IMR-90 (cell line): ENCODE results near the gene LYRM7. TPM values are rescaled to one million over a fixed set of nuclear protein-coding genes. Genes with fewer than 3 reads are reported as not detected.
A peak's percentile ranks its signal among the peaks of the same experiment; 100 is the strongest.

Source experiments
- ATAC-seq: fragments of 200-7000 bp; cut with Tn5 transposase; 2 replicates; pipeline ENCODE4 v1.9.1; 2020; ENCODE audit warnings: low read depth, mild to moderate bottlenecking, moderate library complexity
- BruUV-seq: library from RNA; stranded (reverse); fragments of 400-500 nt; replicated peaks from 2 replicates; lab custom pipeline; 2021; lab: Mats Ljungman, UMichigan
- CTCF ChIA-PET: fragments of 300-600 bp; formaldehyde crosslinking; extraction: SDS; loops from one replicate; lab custom pipeline; 2021; ENCODE audit warnings: antibody characterized with exemption; lab: Yijun Ruan, JAX
- POLR2A ChIA-PET: fragments of 300-600 bp; sonication (Branson Sonifier 250); formaldehyde crosslinking; loops from one replicate; lab custom pipeline; 2022; ENCODE audit warnings: antibody characterized with exemption; ENCODE audit not compliant: unreplicated experiment; lab: Charles Lee
- DNase-seq: peaks from one replicate; pipeline ENCODE4 v3.0.0; 2013
- H2AFZ ChIP-seq: replicated peaks from 2 replicates; pipeline ENCODE3; 2013; ENCODE audit warnings: low read length, mild to moderate bottlenecking; ENCODE audit not compliant: poor library complexity
- H2AK5ac ChIP-seq: 2 replicates; pipeline ENCODE4 v1.6.1; 2013; ENCODE audit warnings: low read depth, low read length, inconsistent platforms
- H2AK9ac ChIP-seq: replicated peaks from 2 replicates; pipeline ENCODE3; 2013; ENCODE audit warnings: mild to moderate bottlenecking, low read depth, low read length, moderate library complexity; ENCODE audit not compliant: poor library complexity
- H2BK120ac ChIP-seq: 2 replicates; pipeline ENCODE4 v1.6.1; 2013; ENCODE audit warnings: low read depth, low read length, inconsistent platforms
- H2BK15ac ChIP-seq: 3 replicates; pipeline ENCODE4 v1.6.1; 2013; ENCODE audit warnings: low read depth, low read length, inconsistent platforms
- H2BK20ac ChIP-seq: 2 replicates; pipeline ENCODE4 v1.6.1; 2013; ENCODE audit warnings: low read depth, mild to moderate bottlenecking, inconsistent platforms, low read length, moderate library complexity
- H2BK5ac ChIP-seq: 2 replicates; pipeline ENCODE4 v1.6.1; 2013; ENCODE audit warnings: mild to moderate bottlenecking, low read depth, low read length, inconsistent platforms; ENCODE audit not compliant: poor library complexity, severe bottlenecking
- H3K14ac ChIP-seq: replicated peaks from 2 replicates; pipeline ENCODE4 v1.6.1; 2013; ENCODE audit warnings: low read depth, low read length, inconsistent platforms
- H3K18ac ChIP-seq: 2 replicates; pipeline ENCODE4 v1.6.1; 2013; ENCODE audit warnings: low read depth, low read length, control low read depth
- H3K23ac ChIP-seq: 2 replicates; pipeline ENCODE4 v1.6.1; 2013; ENCODE audit warnings: low read depth, low read length, inconsistent platforms
- H3K27ac ChIP-seq: 2 replicates; pipeline ENCODE4 v1.5.1; 2013; ENCODE audit warnings: mild to moderate bottlenecking, control low read depth, low read length; ENCODE audit not compliant: insufficient read depth
- H3K27me3 ChIP-seq: 2 replicates; pipeline ENCODE4 v1.6.1; 2013; ENCODE audit warnings: low read length; ENCODE audit not compliant: control insufficient read depth, insufficient read depth
- H3K36me3 ChIP-seq: 2 replicates; pipeline ENCODE4 v1.6.1; 2013; ENCODE audit warnings: low read length, mixed read lengths; ENCODE audit not compliant: control insufficient read depth, insufficient read depth
- H3K4ac ChIP-seq: 2 replicates; pipeline ENCODE4 v1.6.1; 2013; ENCODE audit warnings: low read depth, low read length, inconsistent platforms
- H3K4me1 ChIP-seq: 2 replicates; pipeline ENCODE4 v1.6.1; 2013; ENCODE audit warnings: low read length, mixed read lengths; ENCODE audit not compliant: control insufficient read depth, insufficient read depth
- H3K4me2 ChIP-seq: 2 replicates; pipeline ENCODE4 v1.6.1; 2013; ENCODE audit warnings: low read depth, mild to moderate bottlenecking, control low read depth, low read length, moderate library complexity
- H3K4me3 ChIP-seq: 2 replicates; pipeline ENCODE4 v1.5.1; 2013; ENCODE audit warnings: low read depth, mild to moderate bottlenecking, control low read depth, low read length, moderate library complexity; ENCODE audit not compliant: insufficient read depth
- H3K56ac ChIP-seq: 2 replicates; pipeline ENCODE4 v1.6.1; 2013; ENCODE audit warnings: low read length, inconsistent platforms; ENCODE audit not compliant: insufficient read depth; ENCODE audit errors: extremely low read depth
- H3K79me1 ChIP-seq, 2 experiments: 2 replicates each; pipeline ENCODE4 v1.6.1; 2013; ENCODE audit warnings: low read length in 2 of 2, inconsistent platforms in 1 of 2, low read depth in 1 of 2
- H3K9ac ChIP-seq: 2 replicates; pipeline ENCODE4 v1.6.1; 2013; ENCODE audit warnings: low read depth, low read length, control low read depth
- H3K9me1 ChIP-seq: 2 replicates; pipeline ENCODE4 v1.6.1; 2013; ENCODE audit warnings: low read length, inconsistent platforms; ENCODE audit not compliant: insufficient read depth
- H3K9me3 ChIP-seq: 2 replicates; pipeline ENCODE4 v1.6.1; 2013; ENCODE audit warnings: low read length; ENCODE audit not compliant: control insufficient read depth, insufficient read depth
- H4K20me1 ChIP-seq: 2 replicates; pipeline ENCODE4 v1.6.1; 2013; ENCODE audit warnings: low read length, inconsistent platforms; ENCODE audit not compliant: insufficient read depth
- H4K5ac ChIP-seq: 2 replicates; pipeline ENCODE4 v1.6.1; 2013; ENCODE audit warnings: mild to moderate bottlenecking, low read depth, low read length, control low read depth
- H4K8ac ChIP-seq, 2 experiments: 2 replicates each; pipeline ENCODE4 v1.6.1; 2013; ENCODE audit warnings: low read depth in 2 of 2, low read length in 2 of 2, control low read depth in 1 of 2, inconsistent platforms in 1 of 2
- H4K91ac ChIP-seq: 2 replicates; pipeline ENCODE4 v1.6.1; 2013; ENCODE audit warnings: low read depth, low read length, inconsistent platforms; ENCODE audit not compliant: insufficient read depth
- BHLHE40 ChIP-seq: fragments of 150-350 bp; IDR thresholded peaks from 2 replicates; pipeline ENCODE4 v1.6.1; 2016; ENCODE audit warnings: mild to moderate bottlenecking, low read depth, low read length
- CEBPB ChIP-seq: IDR thresholded peaks from 2 replicates; pipeline ENCODE4 v1.6.1; 2012; ENCODE audit warnings: low read depth, low read length, improper control_type of control experiment
- CHD1 ChIP-seq: IDR thresholded peaks from 2 replicates; pipeline ENCODE4 v1.6.1; 2012; ENCODE audit warnings: low read depth, low read length, improper control_type of control experiment
- CTCF ChIP-seq: conservative IDR thresholded peaks from 2 replicates; pipeline ENCODE4 v1.5.1; 2012; ENCODE audit warnings: mild to moderate bottlenecking, low read depth, low read length, improper control_type of control experiment
- FOS ChIP-seq: fragments of 150-350 bp; IDR thresholded peaks from 2 replicates; pipeline ENCODE4 v1.6.1; 2016; ENCODE audit warnings: low read depth, low read length
- MAFK ChIP-seq: IDR thresholded peaks from 2 replicates; pipeline ENCODE4 v1.6.1; 2012; ENCODE audit warnings: low read depth, low read length, improper control_type of control experiment
- MAZ ChIP-seq: IDR thresholded peaks from 2 replicates; pipeline ENCODE4 v1.6.1; 2012; ENCODE audit warnings: low read depth, mild to moderate bottlenecking, low read length, improper control_type of control experiment, moderate library complexity, borderline replicate concordance
- MXI1 ChIP-seq: IDR thresholded peaks from 2 replicates; pipeline ENCODE4 v1.6.1; 2012; ENCODE audit warnings: low read depth, mild to moderate bottlenecking, low read length, moderate library complexity, borderline replicate concordance
- NFE2L2 ChIP-seq: fragments of 150-350 bp; IDR thresholded peaks from 2 replicates; pipeline ENCODE4 v1.6.1; 2016; ENCODE audit warnings: low read depth, mild to moderate bottlenecking, low read length
- POLR2A ChIP-seq: IDR thresholded peaks from 2 replicates; pipeline ENCODE4 v1.6.1; 2012; ENCODE audit warnings: mild to moderate bottlenecking, low read depth, low read length
- RAD21 ChIP-seq: IDR thresholded peaks from 2 replicates; pipeline ENCODE4 v1.6.1; 2012; ENCODE audit warnings: low read length, improper control_type of control experiment
- RCOR1 ChIP-seq: IDR thresholded peaks from 2 replicates; pipeline ENCODE4 v1.6.1; 2012; ENCODE audit warnings: mild to moderate bottlenecking, low read length, improper control_type of control experiment; ENCODE audit not compliant: insufficient replicate concordance
- RFX5 ChIP-seq: IDR thresholded peaks from 2 replicates; pipeline ENCODE4 v1.8.0; 2012; ENCODE audit warnings: low read depth, mild to moderate bottlenecking, low read length, moderate library complexity
- SMC3 ChIP-seq: fragments of 150-350 bp; IDR thresholded peaks from 2 replicates; pipeline ENCODE4 v1.6.1; 2016; ENCODE audit warnings: low read depth, mild to moderate bottlenecking, antibody characterized with exemption, low read length, moderate library complexity
- USF2 ChIP-seq: fragments of 150-350 bp; IDR thresholded peaks from 2 replicates; pipeline ENCODE4 v1.6.1; 2017; ENCODE audit warnings: mild to moderate bottlenecking, antibody characterized with exemption, low read length, low read depth
- WGBS, 2 experiments: methylation state at CpG; one replicate each; pipeline versions ENCODE4 v1.1.5 to v1.1.7; 2013; ENCODE audit warnings: missing lambda C conversion rate in 2 of 2; ENCODE audit not compliant: insufficient read length in 1 of 2; ENCODE audit errors: extremely low coverage in 2 of 2; 5-methylcytosine and 5-hydroxymethylcytosine counted together
- dilution Hi-C: fragments of 300-500 bp; cut with HindIII; formaldehyde crosslinking; loops from one replicate; pipeline ENCODE4 v1.14.3; 2018; ENCODE audit warnings: low sequenced_read_pairs; ENCODE audit not compliant: unreplicated experiment
- in situ Hi-C: fragments of 300-500 bp; cut with MboI; formaldehyde crosslinking; loops from 3 replicates; pipeline ENCODE4 v1.14.3; 2019; ENCODE audit warnings: low sequenced_read_pairs, inconsistent platforms, mixed read lengths
- intact Hi-C: fragments of 100-400 bp; cut with micrococcal nuclease; formaldehyde crosslinking; loops from 2 replicates; pipeline ENCODE4 v1.10.0; 2022
- polyA plus RNA-seq, 3 experiments: library from polyadenylated mRNA; depleted of rRNA; stranded (reverse); fragments of >200 nt; gene quantifications; 2 replicates each; pipeline ENCODE4 v1.2.3, GENCODE V29; 2012; ENCODE audit warnings: low replicate concordance in 1 of 3
- total RNA-seq: library from RNA; depleted of rRNA; stranded (reverse); fragments of >200 nt; gene quantifications from 2 replicates; pipeline ENCODE4 v1.2.3, GENCODE V29; 2012
- TF ChIP-seq, protein P1 (sequence below): fragments of 150-350 bp; IDR thresholded peaks from 2 replicates; pipeline ENCODE4 v1.6.1; 2016; ENCODE audit warnings: low read depth, mild to moderate bottlenecking, low read length, moderate library complexity, borderline replicate concordance

Gene LYRM7
- total and polyA plus RNA-seq, 2 of the 4 experiments (the other 2 are of a cell fraction), result 2.5 to 3.4 TPM

DNA sequence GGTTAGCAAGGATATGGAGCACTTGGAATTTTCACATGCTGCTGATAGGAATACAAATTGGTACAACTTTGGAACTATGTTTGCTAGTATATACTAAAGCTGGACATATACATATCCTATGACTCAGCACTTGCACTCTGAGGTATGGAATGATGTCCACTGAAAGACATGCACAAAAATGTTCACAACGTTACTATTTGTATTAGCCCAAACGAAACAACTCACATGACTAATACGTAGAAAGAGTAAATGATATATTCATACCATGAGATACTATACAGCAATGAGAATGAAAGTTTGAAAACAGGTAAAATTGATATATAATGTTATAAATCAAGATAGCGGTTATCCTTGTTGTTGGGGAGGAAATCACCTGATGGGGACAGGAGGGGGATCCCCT, 47.6 kb downstream of the LYRM7 start:
- no TSS peak for BruUV-seq
- Histone ChIP-seq H3K9me3 (no peaks in the 10 kb centered on the region), H2AK9ac (no peak overlapping the region), H3K79me1 (no peaks in the 10 kb centered on the region), H4K20me1 (no peaks in the 10 kb centered on the region), H3K4me3 (no peak overlapping the region), H3K4me2 (no peak overlapping the region), H4K91ac (no peak overlapping the region), H3K27me3 (no peaks in the 10 kb centered on the region), H2AFZ (no peak overlapping the region), H3K27ac (peak overlapping the region; percentile 56; the same call in 1 of the 2 replicates), H4K5ac (no peak overlapping the region), H2BK15ac (no peak overlapping the region), H2AK5ac (no peak overlapping the region), H3K4ac (peak overlapping the region; percentile 39; the same call in 1 of the 2 replicates), H2BK5ac (peak overlapping the region; percentile 55), H3K36me3 (no peaks in the 10 kb centered on the region), H3K9ac (no peak overlapping the region), H3K9me1 (0 out of 2 replicates have a peak, but pooled peaks cover 3% of the 10 kb centered on the region), H3K14ac (no peak overlapping the region), H3K18ac (no peak overlapping the region; the same call in 1 of the 2 replicates), H3K4me1 (peaks cover 11% of the 10 kb centered on the region), H2BK20ac (no peak overlapping the region; the same call in 1 of the 2 replicates), H2BK120ac (peak overlapping the region; percentile 24; the same call in 1 of the 2 replicates), H3K56ac (no peak overlapping the region), H3K23ac (no peak overlapping the region), H4K8ac (no peak overlapping the region)
- ChIA-PET CTCF (no interaction called here), POLR2A (no interaction called here)
- WGBS, 2 experiments, result no CpG with 5 or more reads among the region's 4 CpGs
- DNase-seq (peak; percentile 89), ATAC-seq (peak; percentile 75)
- TF ChIP-seq MXI1 (no peak), BHLHE40 (0 out of 2 replicates have a peak, but pooled peaks have one; percentile 19), MAFK (peak; percentile 61), POLR2A (no peak), RCOR1 (no peak), NFE2L2 (peak; percentile 81), CTCF (no peak), CHD1 (no peak), RFX5 (no peak), RAD21 (no peak), FOS (peak; percentile 24; the same call in 1 of the 2 replicates), USF2 (no peak), MAZ (no peak), SMC3 (no peak), CEBPB (no peak)
- TF ChIP-seq, protein P1, sequence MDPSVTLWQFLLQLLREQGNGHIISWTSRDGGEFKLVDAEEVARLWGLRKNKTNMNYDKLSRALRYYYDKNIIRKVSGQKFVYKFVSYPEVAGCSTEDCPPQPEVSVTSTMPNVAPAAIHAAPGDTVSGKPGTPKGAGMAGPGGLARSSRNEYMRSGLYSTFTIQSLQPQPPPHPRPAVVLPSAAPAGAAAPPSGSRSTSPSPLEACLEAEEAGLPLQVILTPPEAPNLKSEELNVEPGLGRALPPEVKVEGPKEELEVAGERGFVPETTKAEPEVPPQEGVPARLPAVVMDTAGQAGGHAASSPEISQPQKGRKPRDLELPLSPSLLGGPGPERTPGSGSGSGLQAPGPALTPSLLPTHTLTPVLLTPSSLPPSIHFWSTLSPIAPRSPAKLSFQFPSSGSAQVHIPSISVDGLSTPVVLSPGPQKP, result no peak
- dilution Hi-C loops (no loop called here), in situ Hi-C loops (no loop called here), intact Hi-C loops (no loop called here)
